ENCODE measurements around the gene SETD1A.

The SETD1A gene

GRCh38 chr16:30983898-30984610 lies 26.5 kb downstream of the SETD1A start:
- no peak for DNase-seq

- peak; percentile 86 for DNase-seq
Measured at GRCh38 chr16:30984669-30985400, 27.3 kb downstream of the SETD1A start, which contains the start of gene HSD3B7. HSD3B7 (plus strand) TSS chr16:30985207; CDS start chr16:30985659, 452 bp downstream.

DNA sequence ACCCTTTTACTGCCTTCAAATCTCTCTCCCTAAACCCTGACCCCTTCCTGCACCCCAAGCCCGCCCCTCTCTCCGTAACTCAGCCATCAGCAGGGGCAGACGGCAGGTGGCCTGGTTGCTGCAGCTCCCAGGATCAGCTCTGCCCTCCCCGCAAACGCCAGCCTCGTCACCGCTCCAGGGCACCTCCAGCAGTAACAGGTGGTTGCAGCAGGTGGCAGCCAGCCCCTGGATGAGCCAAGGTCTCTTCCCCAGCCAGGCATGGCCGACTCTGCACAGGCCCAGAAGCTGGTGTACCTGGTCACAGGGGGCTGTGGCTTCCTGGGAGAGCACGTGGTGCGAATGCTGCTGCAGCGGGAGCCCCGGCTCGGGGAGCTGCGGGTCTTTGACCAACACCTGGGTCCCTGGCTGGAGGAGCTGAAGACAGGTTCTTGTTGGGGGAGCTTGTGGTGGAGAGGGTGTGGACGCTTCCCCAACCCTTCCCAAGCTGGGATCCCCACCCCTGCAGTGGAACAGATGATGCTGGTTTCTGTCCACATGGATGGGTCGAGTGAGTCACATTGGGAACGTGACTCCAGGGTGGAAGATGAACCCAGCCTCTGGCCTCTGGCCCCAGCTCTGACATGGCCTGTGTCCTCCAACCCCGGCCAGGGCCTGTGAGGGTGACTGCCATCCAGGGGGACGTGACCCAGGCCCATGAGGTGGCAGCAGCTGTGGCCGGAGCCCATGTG lies 28.0 kb downstream of the SETD1A start:
- DNase-seq, result no peak

DNA sequence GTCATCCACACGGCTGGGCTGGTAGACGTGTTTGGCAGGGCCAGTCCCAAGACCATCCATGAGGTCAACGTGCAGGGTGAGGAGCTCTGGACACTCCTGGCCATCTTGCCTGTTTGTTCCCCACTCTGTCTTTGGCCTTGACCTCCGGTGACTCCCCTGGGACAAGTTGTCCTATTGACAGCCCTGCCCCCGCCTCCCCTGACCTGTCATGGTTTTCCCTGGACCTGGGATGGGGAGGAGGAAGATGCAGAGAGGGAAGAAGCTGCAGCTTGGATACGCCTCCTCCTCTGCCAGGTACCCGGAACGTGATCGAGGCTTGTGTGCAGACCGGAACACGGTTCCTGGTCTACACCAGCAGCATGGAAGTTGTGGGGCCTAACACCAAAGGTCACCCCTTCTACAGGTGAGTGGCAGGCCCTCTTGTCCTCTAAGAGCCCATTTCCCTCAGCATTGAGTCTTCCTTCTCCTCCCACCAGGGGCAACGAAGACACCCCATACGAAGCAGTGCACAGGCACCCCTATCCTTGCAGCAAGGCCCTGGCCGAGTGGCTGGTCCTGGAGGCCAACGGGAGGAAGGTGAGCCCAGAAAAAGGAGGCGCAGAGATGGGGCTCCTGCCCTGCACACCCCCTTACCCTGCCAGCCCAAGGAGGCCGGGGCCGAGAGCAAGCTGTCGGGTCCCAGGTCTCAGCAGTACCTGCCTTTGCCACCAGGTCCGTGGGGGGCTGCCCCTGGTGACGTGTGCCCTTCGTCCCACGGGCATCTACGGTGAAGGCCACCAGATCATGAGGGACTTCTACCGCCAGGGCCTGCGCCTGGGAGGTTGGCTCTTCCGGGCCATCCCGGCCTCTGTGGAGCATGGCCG lies 28.8 kb downstream of the SETD1A start:
- no peak for DNase-seq

DNA sequence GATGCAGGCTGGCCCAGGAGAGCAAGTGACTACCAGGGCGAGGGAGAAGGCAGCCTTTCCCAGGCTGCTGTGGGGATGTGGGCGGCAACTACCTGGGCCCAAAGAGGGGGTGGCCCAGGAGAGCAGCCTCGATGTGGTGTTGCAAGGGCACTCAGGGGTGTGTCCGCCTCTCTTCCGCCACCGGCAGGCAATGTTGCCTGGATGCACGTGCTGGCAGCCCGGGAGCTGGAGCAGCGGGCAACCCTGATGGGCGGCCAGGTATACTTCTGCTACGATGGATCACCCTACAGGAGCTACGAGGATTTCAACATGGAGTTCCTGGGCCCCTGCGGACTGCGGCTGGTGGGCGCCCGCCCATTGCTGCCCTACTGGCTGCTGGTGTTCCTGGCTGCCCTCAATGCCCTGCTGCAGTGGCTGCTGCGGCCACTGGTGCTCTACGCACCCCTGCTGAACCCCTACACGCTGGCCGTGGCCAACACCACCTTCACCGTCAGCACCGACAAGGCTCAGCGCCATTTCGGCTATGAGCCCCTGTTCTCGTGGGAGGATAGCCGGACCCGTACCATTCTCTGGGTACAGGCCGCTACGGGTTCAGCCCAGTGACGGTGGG lies 30.1 kb downstream of the SETD1A start:
- DNase-seq, result no peak

GRCh38 chr16:30989469-30990047 lies 32.0 kb downstream of the SETD1A start:
- DNase-seq, result no peak

GRCh38 chr16:30990105-30990504 lies 32.6 kb downstream of the SETD1A start:
- no peak for DNase-seq

DNA sequence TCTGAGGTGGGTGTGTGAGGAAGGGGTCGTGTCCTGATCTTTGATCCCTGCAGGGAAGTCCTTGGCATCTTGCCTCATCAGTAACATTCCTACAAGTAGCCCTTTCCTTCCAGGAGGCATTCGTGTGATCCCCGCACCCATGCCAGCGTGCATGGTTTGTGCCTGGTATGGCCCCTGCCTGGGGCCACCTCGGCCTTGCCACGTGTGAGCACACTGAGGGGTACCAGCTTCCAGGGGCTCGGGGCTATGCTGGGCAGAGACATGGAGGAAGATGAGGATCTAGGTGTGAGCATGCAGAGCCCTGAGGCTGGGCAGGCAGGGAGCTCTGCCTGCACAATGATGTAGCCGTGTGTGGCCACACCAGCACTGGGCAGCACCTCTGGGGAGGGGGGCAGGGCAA lies 33.5 kb downstream of the SETD1A start:
- no peak for DNase-seq

- DNase-seq, result no peak
Measured at GRCh38 chr16:30992276-30992780, 34.8 kb downstream of the SETD1A start.

DNA sequence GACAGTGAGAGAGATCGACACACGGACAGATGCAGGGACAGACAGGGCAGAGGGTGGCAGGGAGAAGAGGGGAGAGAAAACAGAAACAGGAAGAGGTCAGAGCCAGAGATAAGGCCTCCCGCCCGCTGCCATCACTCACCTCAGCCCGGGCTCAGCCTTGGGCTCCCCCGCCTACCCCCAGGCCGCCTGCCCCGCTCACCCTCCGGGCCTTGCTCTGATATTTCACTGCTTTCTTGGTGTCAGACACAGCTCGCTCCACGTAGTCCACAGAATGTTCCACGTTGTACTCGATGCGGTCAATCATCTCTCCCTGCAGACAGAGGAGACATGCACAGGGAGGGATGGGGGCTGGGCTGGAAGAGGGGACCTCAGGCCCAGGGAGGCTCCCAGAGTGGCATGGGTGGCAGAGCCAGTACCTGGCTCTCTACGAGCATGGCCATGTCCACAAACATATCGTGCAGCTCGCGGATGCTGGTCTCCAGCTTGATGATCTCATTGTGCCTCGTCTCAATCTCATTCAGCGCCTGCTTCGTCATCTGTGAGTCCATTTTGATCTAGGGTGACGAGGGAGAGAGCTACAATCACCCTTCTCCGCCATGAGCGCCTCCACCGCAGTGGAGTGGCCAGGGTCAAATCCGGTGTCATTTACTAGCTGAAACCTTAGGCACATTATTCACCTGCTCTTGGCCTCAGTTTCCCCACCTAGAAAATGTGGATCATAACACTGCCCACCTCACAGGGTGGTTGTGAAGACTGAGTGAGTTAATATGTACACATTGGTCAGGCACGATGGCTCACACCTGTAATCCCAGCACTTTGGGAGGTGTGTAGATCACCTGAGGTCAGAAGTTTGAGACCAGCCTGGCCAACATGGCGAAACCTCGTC lies 35.6 kb downstream of the SETD1A start:
- no peak for DNase-seq

DNA sequence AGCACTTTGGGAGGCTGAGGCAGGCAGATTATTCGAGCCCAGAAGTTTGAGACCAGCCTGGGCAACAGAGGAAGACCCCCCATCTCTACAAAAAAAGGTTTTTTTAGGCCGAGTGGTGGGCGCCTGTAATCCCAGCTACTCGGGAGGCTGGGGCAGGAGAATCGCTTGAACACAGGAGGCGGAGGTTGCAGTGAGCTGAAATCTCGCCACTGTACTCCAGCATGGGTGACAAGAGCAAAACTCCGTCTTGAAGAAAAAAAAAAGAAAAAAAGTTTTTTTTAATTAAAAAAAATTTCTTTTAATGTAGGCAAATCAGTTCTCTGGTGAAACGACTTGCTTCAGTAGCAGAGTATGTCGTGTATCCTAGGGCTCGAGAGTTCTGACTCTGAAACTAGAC lies 38.4 kb downstream of the SETD1A start:
- DNase-seq, result no peak

- DNase-seq, result no peak
Measured at GRCh38 chr16:30996324-30996984, 38.9 kb downstream of the SETD1A start.

- DNase-seq, result peak; percentile 87
Measured at GRCh38 chr16:30996985-30997724, 39.6 kb downstream of the SETD1A start.

GRCh38 chr16:30997725-30998711 lies 40.5 kb downstream of the SETD1A start:
- no peak for DNase-seq

- no peak for DNase-seq
Measured at GRCh38 chr16:30998852-30999761, 41.6 kb downstream of the SETD1A start.

- no peak for DNase-seq
Measured at GRCh38 chr16:31000671-31001382, 43.3 kb downstream of the SETD1A start.
